Measurements from ENCODE around the gene YIF1A.

Gene YIF1A

DNA sequence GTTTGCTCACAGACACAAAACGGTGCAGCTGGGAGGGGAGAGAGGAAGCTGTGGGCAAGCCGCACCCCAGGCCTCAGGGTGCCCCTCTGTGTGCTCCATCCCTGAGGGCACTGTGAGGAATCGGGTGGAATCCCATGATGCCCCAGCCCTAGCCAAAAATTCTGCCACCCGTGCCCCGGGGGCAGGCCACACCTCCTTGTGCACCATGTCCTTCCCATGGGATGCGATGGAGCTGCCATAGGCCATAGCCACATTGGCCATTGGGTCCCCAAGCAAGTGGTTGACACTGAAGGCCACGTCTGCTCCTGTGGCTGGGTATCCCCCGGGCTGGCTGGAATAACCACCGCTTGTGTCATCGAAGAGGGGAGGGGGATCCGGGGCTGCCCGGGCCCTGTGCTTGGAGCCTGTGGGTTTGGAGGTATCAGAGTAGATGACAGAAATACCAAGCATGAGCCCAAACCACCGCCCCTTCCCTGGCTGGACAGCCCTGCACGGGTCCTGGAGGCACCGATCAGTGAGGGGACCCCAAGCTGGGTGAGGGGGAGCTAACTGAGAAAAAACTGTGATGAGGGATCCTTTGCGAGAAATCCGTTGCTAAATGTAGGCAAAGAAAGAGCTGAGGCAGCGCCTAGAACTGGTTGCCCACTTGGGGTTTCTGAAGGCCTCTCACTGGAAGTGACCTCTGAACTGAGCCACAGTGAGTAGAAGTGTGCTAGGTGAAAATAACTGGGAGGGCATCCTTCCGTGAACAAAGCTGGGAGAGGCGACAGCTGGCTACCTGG lies 863 bp downstream of the YIF1A start:
- peak overlapping the region; percentile 89 for H3K4me3 ChIP-seq (ENCODE audit: control insufficient read depth, low read depth, low read length)
- DNase-seq (ENCODE audit: low read depth) = no peak
- TF ChIP-seq, protein P1, sequence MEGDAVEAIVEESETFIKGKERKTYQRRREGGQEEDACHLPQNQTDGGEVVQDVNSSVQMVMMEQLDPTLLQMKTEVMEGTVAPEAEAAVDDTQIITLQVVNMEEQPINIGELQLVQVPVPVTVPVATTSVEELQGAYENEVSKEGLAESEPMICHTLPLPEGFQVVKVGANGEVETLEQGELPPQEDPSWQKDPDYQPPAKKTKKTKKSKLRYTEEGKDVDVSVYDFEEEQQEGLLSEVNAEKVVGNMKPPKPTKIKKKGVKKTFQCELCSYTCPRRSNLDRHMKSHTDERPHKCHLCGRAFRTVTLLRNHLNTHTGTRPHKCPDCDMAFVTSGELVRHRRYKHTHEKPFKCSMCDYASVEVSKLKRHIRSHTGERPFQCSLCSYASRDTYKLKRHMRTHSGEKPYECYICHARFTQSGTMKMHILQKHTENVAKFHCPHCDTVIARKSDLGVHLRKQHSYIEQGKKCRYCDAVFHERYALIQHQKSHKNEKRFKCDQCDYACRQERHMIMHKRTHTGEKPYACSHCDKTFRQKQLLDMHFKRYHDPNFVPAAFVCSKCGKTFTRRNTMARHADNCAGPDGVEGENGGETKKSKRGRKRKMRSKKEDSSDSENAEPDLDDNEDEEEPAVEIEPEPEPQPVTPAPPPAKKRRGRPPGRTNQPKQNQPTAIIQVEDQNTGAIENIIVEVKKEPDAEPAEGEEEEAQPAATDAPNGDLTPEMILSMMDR (conservative IDR thresholded peaks at IDR 0.05; ENCODE audit: control insufficient read depth, insufficient read depth, low read depth, low read length) = no peak

GRCh38 chr11:66287211-66287888 lies 1.6 kb downstream of the YIF1A start:
- H3K4me3 ChIP-seq (ENCODE audit: control insufficient read depth, low read depth, low read length) = peak overlapping the region; percentile 89
- TF ChIP-seq, protein P1 (conservative IDR thresholded peaks at IDR 0.05; ENCODE audit: control insufficient read depth, insufficient read depth, low read depth, low read length) = no peak
- no peak for DNase-seq (ENCODE audit: low read depth)

GRCh38 chr11:66286699-66287098 lies 2.2 kb downstream of the YIF1A start:
- TF ChIP-seq, protein P1 (conservative IDR thresholded peaks at IDR 0.05; ENCODE audit: control insufficient read depth, insufficient read depth, low read depth, low read length) = no peak

GRCh38 chr11:66285250-66285947 lies 3.5 kb downstream of the YIF1A start:
- TF ChIP-seq, protein P1 (conservative IDR thresholded peaks at IDR 0.05; ENCODE audit: control insufficient read depth, insufficient read depth, low read depth, low read length) = no peak
- H3K4me3 ChIP-seq (ENCODE audit: control insufficient read depth, low read depth, low read length) = no peak overlapping the region
- no peak for DNase-seq (ENCODE audit: low read depth)

More at GRCh38 chr11:66286699-66287098, 2.2 kb downstream of the YIF1A start:
- no peak overlapping the region for H3K4me3 ChIP-seq (ENCODE audit: control insufficient read depth, low read depth, low read length)
- no peak for DNase-seq (ENCODE audit: low read depth)

- H3K4me3 ChIP-seq (ENCODE audit: control insufficient read depth, low read depth, low read length) = no peak overlapping the region
- DNase-seq (ENCODE audit: low read depth) = no peak
- TF ChIP-seq, protein P1 (conservative IDR thresholded peaks at IDR 0.05; ENCODE audit: control insufficient read depth, insufficient read depth, low read depth, low read length) = no peak
Measured at GRCh38 chr11:66284526-66285078, 4.3 kb downstream of the YIF1A start.

DNA sequence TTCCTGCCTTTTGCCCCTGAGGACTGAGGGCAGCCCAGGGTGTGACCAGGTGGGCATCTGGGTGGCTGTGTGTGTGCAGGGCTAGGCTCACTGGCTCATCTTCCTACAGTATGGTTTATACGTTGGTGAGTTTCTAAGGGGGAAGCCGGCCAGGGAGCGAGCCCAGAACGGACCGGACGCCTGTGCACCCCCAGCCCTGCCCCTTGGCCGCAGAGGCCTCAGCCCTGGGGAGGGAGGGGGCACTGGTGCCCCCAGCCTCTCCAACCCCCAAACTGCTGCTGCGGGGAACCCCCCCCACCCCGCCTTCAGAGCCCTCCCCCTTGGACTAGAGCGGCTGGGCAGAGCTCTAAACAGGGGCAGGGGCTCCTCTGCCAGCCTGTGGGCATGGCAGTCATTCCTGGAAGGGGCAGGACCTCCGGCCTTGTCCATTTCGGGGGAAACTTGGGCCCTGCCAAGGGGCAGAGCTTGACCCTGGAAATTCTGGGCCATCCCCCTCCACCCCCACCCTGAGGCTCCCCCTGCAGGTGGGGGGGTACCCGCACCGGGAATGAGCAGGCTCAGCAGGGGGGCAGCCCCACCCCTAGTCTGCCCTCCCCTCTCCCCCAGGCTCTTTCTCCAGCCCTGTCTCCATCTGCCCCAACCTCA lies 5.4 kb downstream of the YIF1A start:
- no peak overlapping the region for H3K4me3 ChIP-seq (ENCODE audit: control insufficient read depth, low read depth, low read length)
- DNase-seq (ENCODE audit: low read depth) = no peak
- TF ChIP-seq, protein P1 (conservative IDR thresholded peaks at IDR 0.05; ENCODE audit: control insufficient read depth, insufficient read depth, low read depth, low read length) = no peak
